ENCODE data around the gene TMEM106A. TPM values are rescaled to one million over a fixed set of nuclear protein-coding genes. Genes with fewer than 3 reads are reported as not detected.
"Not testable (repeated sequence)": the region's sequence is repeated elsewhere in the genome, so short reads cannot be mapped to it uniquely, and the experiment has no call there.

The TMEM106A gene
- total RNA-seq, 1 donor from 2014 or later = 17.9 TPM

- H3K36me3 ChIP-seq = peaks cover 100% of the 10 kb centered on the region
- intact Hi-C loops (cut with DNase I) = no loop called here
- H3K27ac ChIP-seq = no peak overlapping the region
- no peaks in the 10 kb centered on the region for H3K9me3 ChIP-seq
- no peaks in the 10 kb centered on the region for H3K27me3 ChIP-seq (ENCODE audit: low read depth)
- DNase-seq = no peak
- no peak for ATAC-seq
- TF ChIP-seq, protein P1, sequence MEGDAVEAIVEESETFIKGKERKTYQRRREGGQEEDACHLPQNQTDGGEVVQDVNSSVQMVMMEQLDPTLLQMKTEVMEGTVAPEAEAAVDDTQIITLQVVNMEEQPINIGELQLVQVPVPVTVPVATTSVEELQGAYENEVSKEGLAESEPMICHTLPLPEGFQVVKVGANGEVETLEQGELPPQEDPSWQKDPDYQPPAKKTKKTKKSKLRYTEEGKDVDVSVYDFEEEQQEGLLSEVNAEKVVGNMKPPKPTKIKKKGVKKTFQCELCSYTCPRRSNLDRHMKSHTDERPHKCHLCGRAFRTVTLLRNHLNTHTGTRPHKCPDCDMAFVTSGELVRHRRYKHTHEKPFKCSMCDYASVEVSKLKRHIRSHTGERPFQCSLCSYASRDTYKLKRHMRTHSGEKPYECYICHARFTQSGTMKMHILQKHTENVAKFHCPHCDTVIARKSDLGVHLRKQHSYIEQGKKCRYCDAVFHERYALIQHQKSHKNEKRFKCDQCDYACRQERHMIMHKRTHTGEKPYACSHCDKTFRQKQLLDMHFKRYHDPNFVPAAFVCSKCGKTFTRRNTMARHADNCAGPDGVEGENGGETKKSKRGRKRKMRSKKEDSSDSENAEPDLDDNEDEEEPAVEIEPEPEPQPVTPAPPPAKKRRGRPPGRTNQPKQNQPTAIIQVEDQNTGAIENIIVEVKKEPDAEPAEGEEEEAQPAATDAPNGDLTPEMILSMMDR (IDR thresholded peaks at IDR 0.05) = no peak
- no peak overlapping the region for H3K4me3 ChIP-seq
- no peaks in the 10 kb centered on the region for H3K4me1 ChIP-seq
Observed at GRCh38 chr17:43193251-43193650, 18.4 kb upstream of the TMEM106A start.

DNA sequence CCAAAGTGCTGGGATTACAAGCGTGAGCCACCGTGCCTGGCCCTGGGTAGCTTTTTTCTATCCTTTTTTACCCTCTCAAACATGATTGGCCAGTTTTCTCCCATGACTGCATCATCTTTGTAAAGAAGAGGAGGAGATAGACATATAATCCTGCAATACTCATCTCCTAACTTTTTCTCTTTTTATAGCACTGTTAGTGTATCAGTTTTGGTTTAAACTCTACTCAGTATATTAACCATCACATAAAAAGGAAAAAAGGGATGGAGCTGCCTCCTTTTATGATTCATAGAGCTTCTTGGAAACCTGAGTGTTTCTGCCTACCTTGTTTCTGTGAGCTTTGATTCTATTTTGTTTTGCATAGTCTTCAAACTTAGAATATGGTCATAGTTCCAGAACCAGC lies 12.0 kb upstream of the TMEM106A start:
- H3K27me3 ChIP-seq (ENCODE audit: low read depth) = no peaks in the 10 kb centered on the region
- TF ChIP-seq, protein P1 (IDR thresholded peaks at IDR 0.05) = no peak
- H3K4me1 ChIP-seq = no peaks in the 10 kb centered on the region
- DNase-seq (no peak), ATAC-seq (no peak)
- peaks cover 100% of the 10 kb centered on the region for H3K36me3 ChIP-seq
- intact Hi-C loops (cut with DNase I) = no loop called here
- H3K27ac ChIP-seq = no peak overlapping the region
- H3K4me3 ChIP-seq = no peak overlapping the region
- H3K9me3 ChIP-seq = no peaks in the 10 kb centered on the region

DNA sequence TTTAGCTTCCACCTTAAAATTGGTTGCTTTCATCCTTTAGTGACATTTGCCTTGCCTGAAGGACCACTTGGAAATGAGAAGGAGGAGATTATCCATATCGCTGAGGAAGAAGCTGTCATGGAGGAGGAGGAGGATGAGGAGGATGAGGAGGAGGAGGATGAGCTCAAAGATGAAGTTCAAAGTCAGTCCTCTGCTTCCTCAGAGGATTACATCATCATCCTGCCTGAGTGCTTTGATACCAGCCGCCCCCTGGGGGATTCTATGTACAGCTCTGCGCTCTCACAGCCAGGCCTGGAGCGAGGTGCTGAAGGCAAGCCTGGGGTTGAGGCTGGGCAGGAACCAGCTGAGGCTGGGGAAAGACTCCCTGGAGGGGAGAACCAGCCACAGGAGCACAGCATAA lies 11.5 kb upstream of the TMEM106A start:
- DNase-seq (no peak), ATAC-seq (peak in 1 of 2 donors; percentile 39)
- H3K9me3 ChIP-seq = no peaks in the 10 kb centered on the region
- intact Hi-C loops (cut with DNase I) = no loop called here
- TF ChIP-seq, protein P1 (IDR thresholded peaks at IDR 0.05) = no peak
- peaks cover 100% of the 10 kb centered on the region for H3K36me3 ChIP-seq
- no peak overlapping the region for H3K27ac ChIP-seq
- no peak overlapping the region for H3K4me3 ChIP-seq
- H3K27me3 ChIP-seq (ENCODE audit: low read depth) = no peaks in the 10 kb centered on the region
- no peaks in the 10 kb centered on the region for H3K4me1 ChIP-seq

DNA sequence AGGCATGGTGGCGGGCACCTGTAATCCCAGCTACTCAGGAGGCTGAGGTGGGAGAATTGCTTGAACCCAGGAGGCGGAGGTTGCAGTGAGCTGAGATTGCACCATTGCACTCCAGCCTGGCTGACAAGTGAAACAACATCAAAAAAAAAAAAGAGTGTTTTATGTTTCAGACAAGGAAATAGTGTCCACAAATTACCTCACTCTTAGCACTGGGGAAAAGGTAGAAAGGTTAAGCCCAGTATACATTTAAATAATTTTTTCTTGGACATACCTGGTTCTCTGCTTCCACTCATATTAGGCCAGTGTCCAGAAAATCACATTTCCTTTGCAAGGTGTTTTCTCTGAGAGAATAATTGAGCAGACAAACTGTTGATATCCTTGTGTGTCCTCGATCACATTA lies 8.7 kb upstream of the TMEM106A start:
- H3K27me3 ChIP-seq (ENCODE audit: low read depth); H3K9me3 ChIP-seq; ATAC-seq; H3K4me3 ChIP-seq; H3K4me1 ChIP-seq; DNase-seq; intact Hi-C loops (cut with DNase I); H3K27ac ChIP-seq: not testable (repeated sequence)
- H3K36me3 ChIP-seq = peaks cover 99% of the 10 kb centered on the region

DNA sequence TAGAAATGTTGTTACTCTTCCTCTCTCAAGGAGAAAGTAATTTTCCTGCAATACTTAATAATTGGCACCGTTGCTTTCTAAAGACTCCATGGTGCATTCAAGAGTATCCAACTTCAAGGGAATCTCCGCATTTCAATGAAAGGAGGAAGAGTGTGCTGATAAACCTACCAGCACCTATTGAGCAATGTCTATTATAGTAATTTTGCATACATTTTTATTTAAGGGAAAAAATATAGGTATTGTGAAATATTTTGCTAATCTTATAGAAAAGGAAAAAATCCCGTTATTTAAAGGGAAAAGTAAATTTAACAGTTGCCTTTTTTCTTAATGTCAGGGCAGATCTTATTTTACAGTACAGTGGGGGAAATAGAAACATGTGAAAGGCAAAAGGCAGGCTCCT lies 1.1 kb upstream of the TMEM106A start:
- intact Hi-C loops (cut with DNase I) = no loop called here
- Histone ChIP-seq H3K36me3 (peaks cover 58% of the 10 kb centered on the region), H3K27me3 (ENCODE audit: low read depth) (no peaks in the 10 kb centered on the region), H3K4me1 (peaks cover 25% of the 10 kb centered on the region), H3K4me3 (no peak overlapping the region), H3K27ac (peak overlapping the region; percentile 88), H3K9me3 (no peaks in the 10 kb centered on the region)
- ATAC-seq = no peak
- TF ChIP-seq, protein P1 (IDR thresholded peaks at IDR 0.05) = no peak
- DNase-seq = no peak

DNA sequence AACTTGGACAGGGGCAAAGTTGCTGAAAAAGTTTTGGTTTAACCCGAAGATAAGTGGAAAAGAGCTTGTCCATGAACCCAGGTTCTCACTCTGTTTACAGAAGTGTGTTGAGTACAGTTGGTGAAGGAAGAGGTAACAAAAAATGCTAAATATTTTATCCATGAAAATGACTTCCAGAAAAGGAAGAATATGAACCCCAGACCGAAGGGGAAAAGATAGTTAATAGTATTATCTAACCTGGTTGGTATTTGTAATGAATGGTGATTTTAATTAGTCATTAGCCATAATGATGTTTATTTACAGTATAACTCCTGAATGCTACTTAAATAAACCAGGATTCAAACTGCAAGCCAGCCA lies 574 bp upstream of the TMEM106A start:
- peaks cover 59% of the 10 kb centered on the region for H3K36me3 ChIP-seq
- intact Hi-C loops (cut with DNase I) = no loop called here
- no peaks in the 10 kb centered on the region for H3K27me3 ChIP-seq (ENCODE audit: low read depth)
- TF ChIP-seq, protein P1 (IDR thresholded peaks at IDR 0.05) = no peak
- peak overlapping the region; percentile 88 for H3K27ac ChIP-seq
- peak overlapping the region; percentile 77 for H3K4me3 ChIP-seq
- peaks cover 25% of the 10 kb centered on the region for H3K4me1 ChIP-seq
- H3K9me3 ChIP-seq = no peaks in the 10 kb centered on the region
- DNase-seq (no peak), ATAC-seq (no peak)

All from lower lobe of right lung (tissue), 2 donors.